C4-2B (cell line): ENCODE data around the gene GGT6.

Experiments used
- H3K27ac ChIP-seq: fragments of 450-650 bp; 2 replicates; pipeline ENCODE4 v1.5.1; 2017
- ZFX ChIP-seq: fragments of 450-650 bp; IDR thresholded peaks from 2 replicates; pipeline ENCODE4 v1.6.1; 2017
- TF ChIP-seq, protein P1 (sequence below): fragments of 450-650 bp; conservative IDR thresholded peaks from 2 replicates; pipeline ENCODE4 v1.5.1; 2017; ENCODE audit warnings: mild to moderate bottlenecking

The GGT6 gene

GRCh38 chr17:4569591-4569990 lies 9.2 kb upstream of the GGT6 start:
- no peak overlapping the region for H3K27ac ChIP-seq
- TF ChIP-seq ZFX, result no peak

DNA sequence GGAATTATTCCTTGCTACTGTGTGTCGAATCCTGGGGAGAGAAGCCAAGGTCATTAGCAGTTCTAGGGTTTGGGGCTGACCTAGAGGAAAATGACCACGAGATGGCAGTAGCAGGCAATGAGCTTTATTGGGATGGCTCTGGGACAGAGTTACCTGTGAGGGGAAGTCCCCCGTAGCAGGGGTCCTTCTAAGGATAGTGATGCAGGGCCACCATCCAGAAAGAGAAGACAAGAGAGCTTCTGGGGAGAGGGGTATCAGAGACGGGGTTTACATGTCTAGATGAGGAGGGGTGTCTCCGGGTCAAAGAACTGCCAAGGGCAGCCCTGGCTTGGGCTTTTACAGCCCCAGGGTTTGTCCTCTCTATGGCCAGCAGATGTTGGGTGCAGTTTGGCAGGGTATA lies 6.4 kb upstream of the GGT6 start:
- TF ChIP-seq, protein P1, sequence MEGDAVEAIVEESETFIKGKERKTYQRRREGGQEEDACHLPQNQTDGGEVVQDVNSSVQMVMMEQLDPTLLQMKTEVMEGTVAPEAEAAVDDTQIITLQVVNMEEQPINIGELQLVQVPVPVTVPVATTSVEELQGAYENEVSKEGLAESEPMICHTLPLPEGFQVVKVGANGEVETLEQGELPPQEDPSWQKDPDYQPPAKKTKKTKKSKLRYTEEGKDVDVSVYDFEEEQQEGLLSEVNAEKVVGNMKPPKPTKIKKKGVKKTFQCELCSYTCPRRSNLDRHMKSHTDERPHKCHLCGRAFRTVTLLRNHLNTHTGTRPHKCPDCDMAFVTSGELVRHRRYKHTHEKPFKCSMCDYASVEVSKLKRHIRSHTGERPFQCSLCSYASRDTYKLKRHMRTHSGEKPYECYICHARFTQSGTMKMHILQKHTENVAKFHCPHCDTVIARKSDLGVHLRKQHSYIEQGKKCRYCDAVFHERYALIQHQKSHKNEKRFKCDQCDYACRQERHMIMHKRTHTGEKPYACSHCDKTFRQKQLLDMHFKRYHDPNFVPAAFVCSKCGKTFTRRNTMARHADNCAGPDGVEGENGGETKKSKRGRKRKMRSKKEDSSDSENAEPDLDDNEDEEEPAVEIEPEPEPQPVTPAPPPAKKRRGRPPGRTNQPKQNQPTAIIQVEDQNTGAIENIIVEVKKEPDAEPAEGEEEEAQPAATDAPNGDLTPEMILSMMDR, result peak; percentile 89
- no peak for TF ChIP-seq ZFX
- H3K27ac ChIP-seq, result no peak overlapping the region

DNA sequence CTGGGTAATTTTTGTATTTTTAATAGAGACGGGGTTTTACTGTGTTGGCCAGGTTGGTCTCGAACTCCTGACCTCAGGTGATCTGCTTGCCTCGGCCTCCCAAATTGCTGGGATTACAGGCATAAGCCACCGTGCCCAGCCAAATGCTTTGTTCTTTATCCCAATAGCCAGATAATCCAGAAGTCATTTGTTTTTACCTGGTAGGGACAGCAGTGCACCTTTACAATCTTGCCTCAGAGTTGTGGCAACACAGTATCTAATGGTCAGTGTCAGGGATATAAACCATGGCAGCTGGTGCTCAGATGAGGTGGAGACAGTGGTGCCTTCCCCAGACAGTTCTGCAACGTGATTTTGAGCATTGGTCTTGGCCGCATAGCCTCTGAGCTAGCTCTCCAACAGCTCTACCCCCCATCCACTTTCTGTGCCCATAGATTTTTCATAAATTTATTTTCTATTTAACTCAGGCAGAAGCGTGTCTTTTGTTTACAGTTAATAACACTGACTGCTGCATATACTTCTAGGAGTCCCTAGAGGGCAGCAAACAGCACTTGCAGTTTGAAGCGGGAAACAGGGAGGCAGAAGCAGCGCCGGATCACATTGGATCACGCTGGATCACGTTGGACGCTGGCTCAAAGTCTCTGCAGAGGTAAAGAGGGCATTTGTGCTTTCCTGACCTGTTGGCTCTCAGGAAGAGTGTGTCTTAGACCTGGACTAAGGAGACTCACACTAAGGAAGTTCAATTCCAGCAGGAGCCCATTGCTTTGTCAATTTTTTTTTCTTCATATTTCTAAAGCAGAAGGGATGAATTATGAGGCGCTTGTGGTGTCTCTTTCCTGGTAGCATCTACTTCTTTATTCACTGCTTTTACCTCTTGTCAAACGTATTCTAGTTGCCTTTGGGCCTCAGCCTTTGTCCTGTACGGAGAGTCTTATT lies 5.1 kb upstream of the GGT6 start:
- peak overlapping the region; percentile 14 for H3K27ac ChIP-seq
- TF ChIP-seq, protein P1, result peak; percentile 93
- no peak for TF ChIP-seq ZFX

GRCh38 chr17:4562015-4562969 lies 1.9 kb upstream of the GGT6 start:
- TF ChIP-seq ZFX, result no peak
- TF ChIP-seq, protein P1, result no peak
- H3K27ac ChIP-seq, result no peak overlapping the region

DNA sequence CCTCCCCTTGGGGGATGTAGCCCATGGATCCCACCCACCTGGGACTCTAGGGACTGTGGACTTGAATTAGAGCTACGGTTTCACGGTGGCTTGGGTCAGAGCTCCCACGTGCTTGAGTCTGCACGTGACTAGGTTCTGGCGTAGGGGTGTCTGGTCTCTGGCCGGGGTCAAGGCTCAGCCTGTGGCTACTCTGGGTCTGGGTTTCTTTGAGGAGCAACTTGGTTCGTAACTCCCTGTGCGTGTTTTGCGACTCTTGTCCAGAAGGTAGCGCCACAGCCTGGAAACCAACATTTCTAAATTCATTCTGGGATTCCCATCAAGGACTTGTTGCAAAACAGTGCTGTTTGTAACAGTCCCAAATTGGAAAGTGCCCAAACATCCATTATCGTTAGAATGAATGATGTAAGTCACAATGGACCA lies 470 bp upstream of the GGT6 start:
- TF ChIP-seq, protein P1, result no peak
- no peak for TF ChIP-seq ZFX
- H3K27ac ChIP-seq, result no peak overlapping the region

DNA sequence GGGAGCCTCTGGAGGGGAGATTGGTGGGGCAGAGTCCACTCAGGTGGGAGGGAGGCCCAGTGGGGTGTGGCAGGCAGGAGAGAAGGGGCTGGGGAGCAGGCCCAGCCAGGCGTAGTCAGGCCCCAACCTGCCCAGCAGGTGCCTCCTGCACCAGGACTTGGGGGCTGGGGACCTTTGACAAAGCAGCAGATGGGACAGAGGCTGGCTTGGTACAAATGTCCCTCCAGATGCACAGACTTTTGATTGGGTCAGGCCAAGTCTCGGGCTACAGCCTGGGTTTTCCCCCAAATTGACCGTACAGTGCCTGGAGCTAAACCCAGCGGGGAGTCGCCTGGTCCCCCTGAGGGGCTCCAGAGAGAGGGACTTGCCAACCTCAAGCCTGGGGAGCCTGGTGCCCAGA lies 411 bp downstream of the GGT6 start:
- H3K27ac ChIP-seq, result no peak overlapping the region
- TF ChIP-seq, protein P1, result no peak
- TF ChIP-seq ZFX, result no peak

- H3K27ac ChIP-seq, result no peak overlapping the region
- TF ChIP-seq ZFX, result no peak
- TF ChIP-seq, protein P1, result no peak
These were observed 1.1 kb downstream of the GGT6 start for GRCh38 chr17:4559139-4559791.
